H1 (cell line): ENCODE results near the gene GALP. TPM values are rescaled to one million over a fixed set of nuclear protein-coding genes. Genes with fewer than 3 reads are reported as not detected.

Source experiments
- ATF2 ChIP-seq: IDR thresholded peaks from 2 replicates; pipeline ENCODE4 v1.6.1; 2012; ENCODE audit warnings: low read length, inconsistent platforms
- EGR1 ChIP-seq: IDR thresholded peaks from 2 replicates; pipeline ENCODE4 v1.6.1; 2011; ENCODE audit warnings: low read depth, low read length, borderline replicate concordance
- ZNF274 ChIP-seq: IDR thresholded peaks from 2 replicates; pipeline ENCODE4 v1.7.0; 2012; ENCODE audit warnings: low read length, borderline replicate concordance; ENCODE audit errors: extremely low read depth
- polyA plus RNA-seq, 7 experiments: library from polyadenylated mRNA; depleted of rRNA in 3 of 7; stranded (reverse) in 5 of 7; unstranded in 2 of 7; fragments of >200 nt in 5 of 7; fragments of 200-250 nt in 2 of 7; gene quantifications; 1 replicate in 5 of 7; 2 replicates in 1 of 7; 4 replicates in 1 of 7; pipeline versions ENCODE4 v1.2.1 to v1.2.3, GENCODE V29; 2011 to 2013; ENCODE audit warnings: missing spikeins in 2 of 7, mixed read lengths in 2 of 7
- total RNA-seq: library from RNA; stranded (reverse); fragmentation: NEBNext Ultra II Directional; extraction: Animal tissue kit (Norgen Biotek cat#: 25700); gene quantifications from 2 replicates; pipeline ENCODE4 v1.2.1, GENCODE V29; 2021

The GALP gene
- total and polyA plus RNA-seq, 2 of the 8 experiments (the other 6 are each of a cell fraction or from before 2014, with no cell fraction given) = 0.14 TPM; not detected in 1

DNA sequence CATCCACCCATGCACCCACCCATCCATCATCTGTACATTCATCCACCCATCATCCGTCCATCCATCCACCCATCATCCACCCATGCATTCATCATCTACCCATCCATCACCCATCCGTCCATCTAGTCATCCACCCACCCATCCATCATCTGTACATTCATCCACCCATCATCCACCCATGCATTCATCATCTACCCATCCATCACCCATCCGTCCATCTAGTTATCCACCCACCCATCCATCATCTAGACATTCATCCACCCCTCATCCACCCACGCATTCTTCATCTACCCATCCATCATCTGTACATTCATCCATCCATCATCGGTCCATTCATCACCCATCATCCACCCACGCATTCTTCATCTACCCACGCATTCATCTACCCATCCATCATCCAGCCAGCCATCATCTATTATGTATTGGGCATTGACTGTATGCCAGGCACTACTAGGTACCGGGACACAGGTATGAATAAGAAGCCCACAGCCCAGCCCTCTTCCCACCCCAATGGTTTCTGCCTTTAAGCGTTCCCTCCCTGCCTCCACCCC is 16.7 kb upstream of the GALP start (continued):
- TF ChIP-seq ATF2 = no peak
- no peak for TF ChIP-seq ZNF274
- no peak for TF ChIP-seq EGR1
- TF ChIP-seq, all 59 proteins: peak for 0
